Endothelial cell of umbilical vein (primary cell): ENCODE data around the gene DLG3. TPM values are rescaled to one million over a fixed set of nuclear protein-coding genes. Genes with fewer than 3 reads are reported as not detected.

Experiments used
- BruUV-seq: library from RNA; stranded (reverse); fragments of 400-500 nt; replicated peaks from 2 replicates; lab custom pipeline; 2021; lab: Mats Ljungman, UMichigan
- CTCF ChIA-PET: fragments of 300-600, 350-600 bp; sonication (Branson Sonifier 250); formaldehyde crosslinking; loops from one replicate; lab custom pipeline; 2021; ENCODE audit warnings: antibody characterized with exemption, inconsistent platforms; lab: Charles Lee
- POLR2A ChIA-PET: fragments of 300-600, 350-600 bp; sonication (Branson Sonifier 250); formaldehyde crosslinking; loops from one replicate; lab custom pipeline; 2021; ENCODE audit warnings: antibody characterized with exemption, inconsistent platforms; lab: Charles Lee
- DNase-seq: peaks from one replicate; pipeline ENCODE4 v3.0.0-alpha.2; 2011; ENCODE audit warnings: low read depth, low spot score
- FAIRE-seq: peaks from 2 replicates; lab custom pipeline; 2011; peaks lifted over from hg19 to GRCh38; lab: Jason Lieb, UNC
- H2AFZ ChIP-seq: 2 replicates; pipeline ENCODE4 v1.6.0; 2012; ENCODE audit warnings: low read depth, low read length, control low read depth, inconsistent platforms
- H3K27ac ChIP-seq: 2 replicates; pipeline ENCODE4 v1.5.1; 2011; ENCODE audit warnings: low read depth, mild to moderate bottlenecking, control low read depth, low read length, moderate library complexity; ENCODE audit not compliant: insufficient read depth
- H3K27me3 ChIP-seq, 2 experiments: 2 replicates each; pipeline versions ENCODE4 v1.6.0 to v1.6.1; 2011; ENCODE audit warnings: low read length in 2 of 2, mixed read lengths in 1 of 2; ENCODE audit not compliant: control insufficient read depth in 2 of 2, insufficient read depth in 2 of 2
- H3K36me3 ChIP-seq, 2 experiments: 2 replicates in 1 of 2; 3 replicates in 1 of 2; pipeline ENCODE4 v1.5.1; 2011; ENCODE audit warnings: low read length in 2 of 2, mild to moderate bottlenecking in 1 of 2, moderate library complexity in 1 of 2; ENCODE audit not compliant: control insufficient read depth in 2 of 2, insufficient read depth in 2 of 2; ENCODE audit errors: extremely low read depth in 1 of 2
- H3K4me1 ChIP-seq: 3 replicates; pipeline ENCODE4 v1.5.1; 2011; ENCODE audit warnings: mild to moderate bottlenecking, low read length; ENCODE audit not compliant: control insufficient read depth, insufficient read depth; ENCODE audit errors: extremely low read depth
- H3K4me2 ChIP-seq: 2 replicates; pipeline ENCODE4 v1.6.1; 2011; ENCODE audit warnings: low read length, control low read depth, mixed read lengths; ENCODE audit not compliant: insufficient read depth
- H3K4me3 ChIP-seq, 3 experiments: fragments of 200-600 bp in 1 of 3; sonication (generic), shearing (Covaris generic) in 1 of 3; replicated peaks in 1 of 3; 2 replicates each; pipeline ENCODE4 v1.5.1; 2011 to 2016; ENCODE audit warnings: control low read depth in 3 of 3, low read length in 3 of 3, mild to moderate bottlenecking in 2 of 3, inconsistent platforms in 1 of 3, low read depth in 1 of 3, moderate library complexity in 1 of 3; ENCODE audit not compliant: insufficient read depth in 1 of 3
- H3K79me2 ChIP-seq: 2 replicates; pipeline ENCODE4 v1.6.0; 2012; ENCODE audit warnings: low read length, inconsistent platforms; ENCODE audit not compliant: control insufficient read depth, insufficient read depth
- H3K9ac ChIP-seq: replicated peaks from 2 replicates; pipeline ENCODE3; 2011; ENCODE audit warnings: low read length, control low read depth; ENCODE audit not compliant: insufficient read depth; ENCODE audit errors: extremely low read depth
- H3K9me1 ChIP-seq: replicated peaks from 3 replicates; pipeline ENCODE4 v1.6.0; 2011; ENCODE audit warnings: mild to moderate bottlenecking, low read length; ENCODE audit not compliant: control insufficient read depth, insufficient read depth; ENCODE audit errors: extremely low read depth
- H3K9me3 ChIP-seq: replicated peaks from 2 replicates; pipeline ENCODE4 v1.5.1; 2012; ENCODE audit warnings: low read length, inconsistent platforms; ENCODE audit not compliant: control insufficient read depth, insufficient read depth
- H4K20me1 ChIP-seq: replicated peaks from 2 replicates; pipeline ENCODE3; 2011; ENCODE audit warnings: mild to moderate bottlenecking, low read length; ENCODE audit not compliant: control insufficient read depth, insufficient read depth; ENCODE audit errors: extremely low read depth
- CTCF ChIP-seq, 2 donors: IDR thresholded peaks; 1 replicate in 1 of 2; 2 replicates in 1 of 2; pipeline ENCODE4 v1.5.1; 2011; ENCODE audit warnings: low read length in 2 of 2, mild to moderate bottlenecking in 2 of 2, moderate library complexity in 2 of 2, control low read depth in 1 of 2, inconsistent platforms in 1 of 2, low read depth in 1 of 2; ENCODE audit not compliant: insufficient read depth in 1 of 2; ENCODE audit errors: extremely low read depth in 1 of 2
- EZH2 ChIP-seq: IDR thresholded peaks from 2 replicates; pipeline ENCODE4 v1.6.1; 2012; ENCODE audit warnings: borderline replicate concordance, low read depth, mild to moderate bottlenecking, moderate library complexity, low read length, inconsistent platforms; ENCODE audit not compliant: severe bottlenecking
- FOS ChIP-seq: IDR thresholded peaks from 2 replicates; pipeline ENCODE4 v1.6.1; 2011; ENCODE audit warnings: mild to moderate bottlenecking, low read length, moderate library complexity, borderline replicate concordance; ENCODE audit not compliant: insufficient read depth
- GATA2 ChIP-seq: IDR thresholded peaks from 2 replicates; pipeline ENCODE4 v1.7.0; 2011; ENCODE audit warnings: low read depth, mild to moderate bottlenecking, moderate library complexity, mixed read lengths, low read length; ENCODE audit not compliant: insufficient read length, insufficient read depth
- JUN ChIP-seq: IDR thresholded peaks from 2 replicates; pipeline ENCODE4 v1.6.1; 2011; ENCODE audit warnings: borderline replicate concordance, low read depth; ENCODE audit not compliant: insufficient read length, insufficient read depth
- MAX ChIP-seq: IDR thresholded peaks from 2 replicates; pipeline ENCODE4 v1.6.1; 2011; ENCODE audit not compliant: insufficient read depth, insufficient read length
- MYC ChIP-seq: IDR thresholded peaks from one replicate; pipeline ENCODE4 v1.6.1; 2011; ENCODE audit warnings: mild to moderate bottlenecking, low read depth, low read length
- POLR2A ChIP-seq: IDR thresholded peaks from 2 replicates; pipeline ENCODE4 v1.6.1; 2012; ENCODE audit warnings: low read depth, mild to moderate bottlenecking, control low read depth, low read length
- POLR2AphosphoS5 ChIP-seq: IDR thresholded peaks from 2 replicates; pipeline ENCODE4 v1.6.1; 2012; ENCODE audit warnings: low read depth, mild to moderate bottlenecking, control low read depth, low read length, moderate library complexity; ENCODE audit not compliant: insufficient read depth
- dilution Hi-C: fragments of 300-500 bp; cut with MboI; formaldehyde crosslinking; loops from one replicate; pipeline ENCODE4 v1.15.0; 2019; ENCODE audit warnings: low sequenced_read_pairs; ENCODE audit not compliant: extremely low pct_ligation_motif_present
- intact Hi-C: fragments of 100-400 bp; cut with micrococcal nuclease; formaldehyde crosslinking; loops from one replicate; pipeline ENCODE4 v1.10.0; 2022
- polyA plus RNA-seq, 4 experiments: library from polyadenylated mRNA; depleted of rRNA in 3 of 4; stranded (reverse) in 3 of 4; unstranded in 1 of 4; fragments of >200 nt; gene quantifications; 2 replicates each; pipeline versions ENCODE4 v1.2.1 to v1.2.3, GENCODE V29; 2011 to 2012; ENCODE audit warnings: missing spikeins in 1 of 4
- total RNA-seq: library from RNA; stranded (reverse); gene quantifications from 2 replicates; pipeline ENCODE4 v1.2.3, GENCODE V29; 2021

DLG3 gene
- total and polyA plus RNA-seq, 2 donors (not counting 3 experiments of a cell fraction or from before 2014, with no cell fraction given), result 1.2 to 3.2 TPM

GRCh38 chrX:70456256-70456655 lies 11.6 kb downstream of the DLG3 start:
- no peaks in the 10 kb centered on the region for H4K20me1 ChIP-seq
- no peak overlapping the region for H2AFZ ChIP-seq
- FAIRE-seq (no peak), DNase-seq (no peak)
- H3K27me3 ChIP-seq, result no peaks in the 10 kb centered on the region
- no peak for TF ChIP-seq POLR2AphosphoS5
- TF ChIP-seq EZH2, result no peak
- TF ChIP-seq GATA2, result no peak
- TF ChIP-seq MAX, result no peak
- no peak for TF ChIP-seq FOS
- no peak for TF ChIP-seq POLR2A
- TF ChIP-seq MYC, result no peak
- no peak for TF ChIP-seq CTCF (IDR thresholded peaks at IDR 0.05; ENCODE audit: extremely low read depth in 1 of 2, insufficient read depth in 1 of 2, low read depth in 1 of 2, low read length in 2 of 2)
- no peak for TF ChIP-seq JUN
- dilution Hi-C loops (no loop called here), intact Hi-C loops (no loop called here)
- POLR2A ChIA-PET, result no interaction called here
- no peak overlapping the region for H3K27ac ChIP-seq
- H3K9me1 ChIP-seq, result no peaks in the 10 kb centered on the region
- no peaks in the 10 kb centered on the region for H3K79me2 ChIP-seq
- no peak overlapping the region for H3K9ac ChIP-seq
- H3K36me3 ChIP-seq, result no peaks in the 10 kb centered on the region
- BruUV-seq, result no TSS peak
- H3K9me3 ChIP-seq, result no peaks in the 10 kb centered on the region
- H3K4me3 ChIP-seq, result no peak overlapping the region
- no peak overlapping the region for H3K4me2 ChIP-seq
- H3K4me1 ChIP-seq, result peaks cover 6% of the 10 kb centered on the region
- CTCF ChIA-PET, result interaction anchor here (1.8 to 7.7 kb wide), 2 partner anchors 97 to 209 kb away, joined by 8 to 47 read pairs; no protein-coding TSS in a partner anchor
